ENCODE data around the gene RPS27.
"Not testable (repeated sequence)": the region's sequence is repeated elsewhere in the genome, so short reads cannot be mapped to it uniquely, and the experiment has no call there.

Gene RPS27

DNA sequence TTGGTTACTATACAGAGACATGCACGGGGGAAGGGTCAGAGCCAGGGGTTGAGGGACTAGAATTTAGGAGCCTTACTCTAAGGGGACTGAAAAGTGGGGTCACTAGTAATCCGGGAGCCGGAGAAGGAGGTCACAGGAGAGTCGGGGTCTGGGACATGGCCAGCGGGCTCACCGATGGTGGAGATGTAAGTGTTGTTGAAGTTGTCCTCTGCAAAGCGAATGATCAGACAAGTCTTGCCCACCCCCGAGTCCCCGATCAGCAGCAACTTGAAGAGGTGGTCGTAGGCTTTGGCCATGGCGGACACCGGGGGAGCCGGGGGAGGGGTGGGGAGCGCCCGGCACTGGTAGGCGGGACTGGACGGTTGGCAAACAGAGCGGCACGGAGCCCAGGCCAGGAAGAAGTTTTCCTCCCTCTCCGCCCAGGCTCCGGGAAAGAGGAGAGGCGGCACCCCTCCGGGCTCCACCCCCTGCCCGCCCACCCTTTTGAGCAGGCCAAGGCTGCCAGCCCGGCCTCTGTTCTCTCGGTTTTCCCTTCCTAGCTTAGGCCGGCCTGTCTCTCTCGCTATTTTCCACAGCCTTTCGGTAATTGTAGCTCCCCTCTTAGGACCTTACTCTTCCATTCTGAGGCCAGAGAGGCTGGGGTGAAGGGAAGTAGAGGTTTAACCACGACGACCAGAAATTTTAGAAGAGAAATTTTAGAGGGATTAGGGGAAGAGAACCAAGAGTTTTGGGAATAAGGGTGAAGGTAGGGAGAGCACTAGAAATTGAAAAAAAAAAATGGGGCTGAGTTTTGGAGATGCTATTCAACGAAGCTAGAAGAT, 4.4 kb upstream of the RPS27 start, which contains the start of gene RAB13:
RAB13 (minus strand) TSS at position 399 of the 821 bp plus-strand sequence; CDS start at position 296, 103 bp downstream.
- peak; percentile 65 for DNase-seq (ENCODE audit: low spot score)

DNA sequence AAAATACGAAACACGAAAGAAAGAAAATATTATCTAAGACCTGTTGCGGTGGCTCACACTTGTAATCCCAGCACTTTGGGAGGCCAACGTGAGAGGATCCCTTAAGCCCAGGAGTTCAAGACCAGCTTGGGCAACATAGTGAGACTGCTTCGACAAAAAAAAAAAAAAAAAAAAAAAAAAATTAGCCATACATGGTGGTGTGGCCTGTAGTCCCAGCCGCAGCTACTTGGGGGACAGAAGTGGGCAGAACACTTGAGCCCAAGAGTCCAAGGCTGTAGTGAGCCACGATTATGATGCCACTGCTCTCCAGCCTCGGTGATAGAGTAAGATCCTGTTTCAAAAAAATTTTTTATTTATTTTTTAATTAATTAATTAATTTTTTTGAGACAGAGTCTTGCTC, 2.9 kb upstream of the RPS27 start:
- no peak for DNase-seq (ENCODE audit: low spot score)

DNA sequence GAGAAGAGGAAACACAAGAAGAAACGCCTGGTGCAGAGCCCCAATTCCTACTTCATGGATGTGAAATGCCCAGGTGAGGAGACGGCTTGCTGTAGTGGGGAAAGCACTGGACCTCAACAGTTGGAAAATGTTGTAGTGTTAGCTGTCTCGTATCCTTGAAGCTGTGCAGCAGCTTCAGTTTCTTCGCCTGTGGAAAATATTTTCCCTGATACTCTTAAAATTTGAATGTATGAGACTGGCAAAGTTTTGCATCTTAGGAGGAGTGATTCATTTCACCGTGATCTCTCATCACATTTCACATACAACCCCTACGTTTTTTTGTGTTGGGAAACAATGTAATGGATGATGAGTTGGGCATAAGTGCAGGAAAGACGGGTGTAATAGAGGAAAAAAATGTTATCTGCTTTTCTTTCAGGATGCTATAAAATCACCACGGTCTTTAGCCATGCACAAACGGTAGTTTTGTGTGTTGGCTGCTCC, 629 bp downstream of the RPS27 start:
- no peak for DNase-seq (ENCODE audit: low spot score)

- DNase-seq (ENCODE audit: low spot score), result no peak
Measured at GRCh38 chr1:153991806-153992205, 1.2 kb downstream of the RPS27 start.

- no peak for DNase-seq (ENCODE audit: low spot score)
Measured at GRCh38 chr1:153995202-153995601, 4.6 kb downstream of the RPS27 start.

DNA sequence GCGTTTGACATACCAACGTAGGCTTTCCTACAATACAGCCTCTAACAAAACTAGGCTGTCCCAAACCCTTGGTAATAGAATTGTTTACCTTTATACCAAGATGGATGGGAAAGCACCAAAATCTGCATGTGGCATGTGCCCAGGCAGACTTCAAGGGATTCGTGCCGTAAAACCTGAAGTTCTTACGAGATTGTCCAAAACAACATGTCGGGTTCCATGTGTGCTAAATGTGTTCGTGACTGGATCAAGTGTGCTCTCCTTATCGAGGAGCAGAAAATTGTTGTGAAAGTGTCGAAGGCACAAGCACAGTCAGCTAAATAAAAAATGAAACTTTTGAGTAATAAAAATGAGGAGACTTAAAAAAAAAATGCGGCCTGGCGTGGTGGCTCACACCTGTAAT, 5.1 kb downstream of the RPS27 start:
- DNase-seq (ENCODE audit: low spot score), result no peak

GRCh38 chr1:153996882-153997281, 6.3 kb downstream of the RPS27 start:
- DNase-seq (ENCODE audit: low spot score), result not testable (repeated sequence)

DNA sequence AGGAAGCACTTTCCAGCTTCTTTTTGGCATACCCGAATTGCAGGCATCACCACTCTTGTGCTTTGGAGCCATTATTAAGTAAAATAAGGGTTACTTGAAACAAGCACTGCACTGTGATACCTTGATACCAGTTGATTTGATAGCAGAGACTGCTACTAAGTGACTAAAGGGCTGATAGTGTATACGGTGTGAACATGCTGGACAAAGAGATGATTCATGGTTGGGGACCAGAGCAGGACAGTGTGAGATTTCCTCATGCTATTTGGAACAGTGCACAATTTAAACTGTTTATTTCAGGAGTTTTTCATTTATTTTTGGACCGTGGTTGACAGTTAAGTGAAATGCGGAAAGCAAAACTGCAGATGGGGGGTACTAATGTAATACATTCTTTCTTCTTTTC, 9.9 kb downstream of the RPS27 start:
- no peak for DNase-seq (ENCODE audit: low spot score)

- no peak for DNase-seq (ENCODE audit: low spot score)
Measured at GRCh38 chr1:154006136-154006535, 15.6 kb downstream of the RPS27 start.

GRCh38 chr1:154012129-154012528, 21.6 kb downstream of the RPS27 start:
- no peak for DNase-seq (ENCODE audit: low spot score)

DNA sequence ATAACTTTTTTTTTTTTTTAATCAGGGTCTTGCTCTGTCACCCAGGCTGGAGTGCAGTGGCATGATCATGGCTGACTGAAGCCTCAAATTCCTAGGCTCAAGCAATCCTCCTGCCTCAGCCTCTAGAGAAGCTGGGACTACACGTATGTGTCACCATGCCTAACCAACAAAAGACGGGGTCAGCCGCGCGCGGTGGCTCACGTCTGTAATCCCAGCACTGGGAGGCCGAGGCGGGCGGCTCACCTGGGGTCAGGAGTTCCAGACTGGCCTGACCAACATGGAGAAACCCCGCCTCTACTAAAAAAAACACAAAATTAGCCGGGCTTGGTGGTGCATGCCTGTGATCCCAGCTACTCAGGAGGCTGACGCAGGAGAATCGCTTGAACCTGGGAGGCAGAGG, 22.0 kb downstream of the RPS27 start:
- DNase-seq (ENCODE audit: low spot score), result not testable (repeated sequence)

DNA sequence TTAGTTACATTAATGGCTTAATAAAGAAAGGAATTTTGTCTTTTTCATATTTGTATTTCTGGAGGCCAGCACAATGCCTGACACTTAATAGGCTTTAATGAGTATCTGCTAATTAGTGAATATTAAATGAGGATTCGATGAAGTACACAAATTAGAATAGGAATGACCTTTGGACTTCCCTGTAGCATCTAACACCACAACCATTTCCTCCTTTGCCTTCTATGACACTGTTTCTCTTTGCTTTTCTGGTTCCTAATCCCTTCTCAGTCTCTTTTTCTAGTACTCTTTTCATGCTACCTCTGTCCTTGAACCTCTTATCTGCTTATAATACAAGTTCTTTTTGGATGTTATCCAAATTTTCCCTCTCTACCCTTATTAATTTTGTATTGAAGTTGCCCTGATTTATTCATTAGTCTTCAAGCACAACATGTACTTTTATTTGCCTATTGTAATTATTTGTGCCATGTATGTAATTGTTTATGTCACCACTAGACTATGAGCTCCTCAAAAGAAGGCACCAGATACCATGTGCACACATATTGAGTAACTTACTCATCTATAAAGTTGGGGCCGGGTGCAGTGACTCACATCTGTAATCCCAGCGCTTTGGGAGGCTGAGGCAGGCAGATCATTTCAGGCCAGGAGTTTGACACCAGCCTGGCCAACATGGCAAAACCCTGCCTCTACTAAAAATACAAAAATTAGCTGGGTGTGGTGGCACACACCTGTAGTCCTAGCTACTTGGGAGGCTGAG, 23.8 kb downstream of the RPS27 start:
- DNase-seq (ENCODE audit: low spot score), result no peak

GRCh38 chr1:154019269-154019668, 28.7 kb downstream of the RPS27 start:
- DNase-seq (ENCODE audit: low spot score), result no peak

DNA sequence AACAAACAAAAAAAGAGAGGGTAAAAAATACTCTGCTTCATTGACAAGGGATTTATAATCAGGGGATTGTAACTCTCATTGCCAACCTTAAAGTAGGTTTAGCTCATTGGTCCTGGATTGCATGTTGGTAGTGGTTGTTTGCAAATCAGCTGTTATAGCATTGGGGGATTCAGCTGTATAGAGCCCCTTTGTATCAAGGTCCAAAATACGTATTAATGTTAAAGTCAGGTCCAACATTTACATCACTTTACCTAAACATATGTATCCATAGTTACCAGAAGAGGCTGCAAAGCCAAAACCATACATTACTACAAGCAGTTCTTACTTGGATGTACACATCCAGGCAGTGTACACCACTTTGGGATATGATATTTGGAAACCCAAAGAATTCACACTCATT, 29.4 kb downstream of the RPS27 start:
- DNase-seq (ENCODE audit: low spot score), result no peak

DNA sequence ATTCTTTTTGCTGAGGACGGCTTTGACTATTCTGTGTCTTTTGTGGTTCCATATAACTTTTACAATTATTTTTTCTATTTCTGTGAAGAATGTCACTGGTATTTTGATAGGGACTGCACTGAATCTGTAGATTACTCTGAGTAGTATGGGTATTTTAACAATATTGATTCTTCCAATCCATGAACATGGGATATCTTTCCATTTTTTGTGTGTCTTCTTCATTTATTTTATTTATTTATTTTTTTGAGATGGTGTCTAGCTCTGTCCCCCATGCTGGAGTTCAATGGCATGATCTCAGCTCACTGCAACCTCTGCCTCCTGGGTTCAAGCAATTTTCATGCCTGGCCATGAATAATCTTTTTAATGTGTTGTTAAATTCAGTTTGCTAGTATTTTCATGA, 43.1 kb downstream of the RPS27 start:
- DNase-seq (ENCODE audit: low spot score), result not testable (repeated sequence)
